OCI-LY1 (cell line): Measurements from ENCODE around the gene APC.

Source experiments
- CTCF ChIP-seq: fragments of 200-600 bp; sonication (generic), shearing (Covaris generic); IDR thresholded peaks from 2 replicates; pipeline ENCODE4 v1.5.1; 2017; ENCODE audit warnings: mild to moderate bottlenecking, antibody characterized with exemption, low read length, moderate library complexity, mixed read lengths
- EZH2 ChIP-seq: fragments of 200-600 bp; sonication (generic), shearing (Covaris generic); IDR thresholded peaks from 2 replicates; pipeline ENCODE4 v1.8.0; 2017; ENCODE audit warnings: borderline replicate concordance, mixed run types, mild to moderate bottlenecking, antibody characterized with exemption, low read length, moderate library complexity, mixed read lengths

- TF ChIP-seq CTCF = no peak
- TF ChIP-seq EZH2 = no peak
Observed at GRCh38 chr5:112892776-112893175, 155.1 kb downstream of the APC start.
